Gastrocnemius medialis (tissue), 4 donors: Measurements from ENCODE around the gene SYT14. TPM values are rescaled to one million over a fixed set of nuclear protein-coding genes. Genes with fewer than 3 reads are reported as not detected.
"Not testable (repeated sequence)": the region's sequence is repeated elsewhere in the genome, so short reads cannot be mapped to it uniquely, and the experiment has no call there.

Experiments used
- ATAC-seq, 2 donors: fragments of 150-250 bp; one replicate each; pipeline ENCODE4 v1.9.1; 2016
- DNase-seq, 2 donors: peaks; one replicate each; pipeline ENCODE4 v3.0.0-alpha.2; 2019
- H3K27ac ChIP-seq, 4 donors: fragments of 200-600 bp; sonication (generic); 1 replicate in 1 of 4; 2 replicates in 3 of 4; pipeline ENCODE4 v1.5.1; 2016 to 2018; ENCODE audit warnings: mild to moderate bottlenecking in 2 of 4, moderate library complexity in 1 of 4
- H3K27me3 ChIP-seq, 3 donors: fragments of 200-600 bp; sonication (generic) in 2 of 3; 1 replicate in 1 of 3; 2 replicates in 2 of 3; pipeline versions ENCODE4 v1.5.1 to v1.6.0; 2016 to 2019; ENCODE audit warnings: mild to moderate bottlenecking in 1 of 3, moderate library complexity in 1 of 3
- H3K36me3 ChIP-seq, 2 donors: fragments of 200-600 bp; sonication (generic) in 1 of 2; one replicate each; pipeline ENCODE4 v1.5.1; 2017 to 2018
- H3K4me1 ChIP-seq, 2 donors: fragments of 200-600 bp; sonication (generic) in 1 of 2; one replicate each; pipeline ENCODE4 v1.5.1; 2016 to 2017; ENCODE audit warnings: mild to moderate bottlenecking in 2 of 2
- H3K4me3 ChIP-seq, 4 donors: fragments of 200-600 bp; sonication (generic) in 3 of 4; 1 replicate in 1 of 4; 2 replicates in 3 of 4; pipeline ENCODE4 v1.5.1; 2016 to 2019; ENCODE audit warnings: mild to moderate bottlenecking in 2 of 4
- H3K9me3 ChIP-seq, 3 donors: fragments of 200-600 bp; sonication (generic) in 2 of 3; 1 replicate in 1 of 3; 2 replicates in 2 of 3; pipeline ENCODE4 v1.5.1; 2016 to 2019
- POLR2A ChIP-seq, 2 donors: fragments of 450-650 bp; IDR thresholded peaks; one replicate each; pipeline ENCODE4 v1.6.1; 2017; ENCODE audit warnings: antibody characterized with exemption in 2 of 2, mild to moderate bottlenecking in 2 of 2, moderate library complexity in 2 of 2
- in situ Hi-C, 4 donors: fragments of 200-750 bp; cut with MboI; loops; one replicate each; pipeline versions ENCODE4 v1.15.0 to v1.8.0; 2017; ENCODE audit warnings: low sequenced_read_pairs in 4 of 4
- intact Hi-C: fragments of 100-400 bp; cut with DNase I; formaldehyde crosslinking; loops from one replicate; pipeline ENCODE4 v1.15.1; 2023; ENCODE audit warnings: low total_unique reads
- total RNA-seq, 4 donors: library from RNA; depleted of rRNA; stranded (reverse); fragments of >200 nt; gene quantifications; one replicate each; pipeline versions ENCODE4 v1.1.0 to v1.2.3, GENCODE V29; 2016
- TF ChIP-seq, protein P1 (sequence below), 5 experiments: fragments of 450-650 bp in 3 of 5; fragments of 200-600 bp in 2 of 5; sonication (generic) in 2 of 5; IDR thresholded peaks in 4 of 5; conservative IDR thresholded peaks in 1 of 5; 1 replicate in 4 of 5; 2 replicates in 1 of 5; pipeline ENCODE4 v1.5.1; 2016 to 2019; ENCODE audit warnings: antibody characterized with exemption in 5 of 5, mild to moderate bottlenecking in 3 of 5, moderate library complexity in 3 of 5

The SYT14 gene
- total RNA-seq, 4 donors from 2014 or later = 0.05 to 1.1 (median 0.11) TPM; not detected in 1

DNA sequence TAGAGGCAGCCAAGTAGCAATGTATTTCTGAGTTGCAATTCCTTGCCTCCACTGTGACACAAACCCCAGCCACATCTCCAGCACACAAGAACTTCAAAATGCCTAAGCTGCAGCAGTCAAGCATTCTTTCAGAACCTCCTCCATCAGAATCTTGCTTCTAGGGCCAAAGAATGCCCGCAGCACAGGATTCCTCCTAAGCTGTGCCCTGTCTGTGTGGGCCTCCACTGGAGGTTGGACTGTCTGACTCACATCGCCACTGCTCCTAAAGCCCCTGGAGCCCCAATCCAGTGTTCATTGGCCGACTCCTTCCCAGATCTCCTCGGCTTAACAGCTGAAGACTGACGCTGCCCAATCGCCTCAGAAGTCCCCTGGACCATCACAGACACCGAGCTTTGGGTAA lies 251.4 kb downstream of the SYT14 start:
- TF ChIP-seq, protein P1, sequence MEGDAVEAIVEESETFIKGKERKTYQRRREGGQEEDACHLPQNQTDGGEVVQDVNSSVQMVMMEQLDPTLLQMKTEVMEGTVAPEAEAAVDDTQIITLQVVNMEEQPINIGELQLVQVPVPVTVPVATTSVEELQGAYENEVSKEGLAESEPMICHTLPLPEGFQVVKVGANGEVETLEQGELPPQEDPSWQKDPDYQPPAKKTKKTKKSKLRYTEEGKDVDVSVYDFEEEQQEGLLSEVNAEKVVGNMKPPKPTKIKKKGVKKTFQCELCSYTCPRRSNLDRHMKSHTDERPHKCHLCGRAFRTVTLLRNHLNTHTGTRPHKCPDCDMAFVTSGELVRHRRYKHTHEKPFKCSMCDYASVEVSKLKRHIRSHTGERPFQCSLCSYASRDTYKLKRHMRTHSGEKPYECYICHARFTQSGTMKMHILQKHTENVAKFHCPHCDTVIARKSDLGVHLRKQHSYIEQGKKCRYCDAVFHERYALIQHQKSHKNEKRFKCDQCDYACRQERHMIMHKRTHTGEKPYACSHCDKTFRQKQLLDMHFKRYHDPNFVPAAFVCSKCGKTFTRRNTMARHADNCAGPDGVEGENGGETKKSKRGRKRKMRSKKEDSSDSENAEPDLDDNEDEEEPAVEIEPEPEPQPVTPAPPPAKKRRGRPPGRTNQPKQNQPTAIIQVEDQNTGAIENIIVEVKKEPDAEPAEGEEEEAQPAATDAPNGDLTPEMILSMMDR (IDR thresholded peaks at IDR 0.05 in 4 of 5, conservative IDR thresholded peaks at IDR 0.05 in 1 of 5) = no peak
- no peak for TF ChIP-seq POLR2A (IDR thresholded peaks at IDR 0.05)
- Histone ChIP-seq H3K4me1 (no peaks in the 10 kb centered on the region), H3K27ac (no peak overlapping the region), H3K36me3 (no peaks in the 10 kb centered on the region), H3K4me3 (no peak overlapping the region), H3K27me3 (no peaks in the 10 kb centered on the region), H3K9me3 (no peaks in the 10 kb centered on the region)
- DNase-seq (no peak), ATAC-seq (no peak)
- in situ Hi-C loops (no loop called here), intact Hi-C loops (no loop called here)

- Histone ChIP-seq H3K9me3 (no peaks in the 10 kb centered on the region), H3K4me1 (no peaks in the 10 kb centered on the region), H3K4me3 (no peak overlapping the region), H3K27ac (no peak overlapping the region), H3K36me3 (no peaks in the 10 kb centered on the region), H3K27me3 (no peaks in the 10 kb centered on the region)
- intact Hi-C loops (no loop called here), in situ Hi-C loops (no loop called here)
- DNase-seq = no peak
- TF ChIP-seq, protein P1 (IDR thresholded peaks at IDR 0.05 in 4 of 5, conservative IDR thresholded peaks at IDR 0.05 in 1 of 5) = no peak
- no peak for TF ChIP-seq POLR2A (IDR thresholded peaks at IDR 0.05)
- ATAC-seq = no peak
Measured at GRCh38 chr1:210195635-210196160, 257.7 kb downstream of the SYT14 start.

- H3K4me1 ChIP-seq, H3K9me3 ChIP-seq, H3K27me3 ChIP-seq, in situ Hi-C loops, ATAC-seq, intact Hi-C loops, H3K4me3 ChIP-seq, H3K36me3 ChIP-seq, DNase-seq, H3K27ac ChIP-seq: not testable (repeated sequence)
Measured at GRCh38 chr1:210196266-210196665, 258.2 kb downstream of the SYT14 start.

- in situ Hi-C loops = no loop called here
- TF ChIP-seq POLR2A (IDR thresholded peaks at IDR 0.05) = no peak
- TF ChIP-seq, protein P1 (IDR thresholded peaks at IDR 0.05 in 4 of 5, conservative IDR thresholded peaks at IDR 0.05 in 1 of 5) = no peak
- intact Hi-C loops = no loop called here
- no peak overlapping the region for H3K4me3 ChIP-seq
- no peak for DNase-seq
- no peaks in the 10 kb centered on the region for H3K4me1 ChIP-seq
- H3K27me3 ChIP-seq = no peaks in the 10 kb centered on the region
- H3K27ac ChIP-seq = no peak overlapping the region
- no peaks in the 10 kb centered on the region for H3K36me3 ChIP-seq
- no peak for ATAC-seq
- H3K9me3 ChIP-seq = no peaks in the 10 kb centered on the region
Measured at GRCh38 chr1:210198840-210199239, 260.8 kb downstream of the SYT14 start.

DNA sequence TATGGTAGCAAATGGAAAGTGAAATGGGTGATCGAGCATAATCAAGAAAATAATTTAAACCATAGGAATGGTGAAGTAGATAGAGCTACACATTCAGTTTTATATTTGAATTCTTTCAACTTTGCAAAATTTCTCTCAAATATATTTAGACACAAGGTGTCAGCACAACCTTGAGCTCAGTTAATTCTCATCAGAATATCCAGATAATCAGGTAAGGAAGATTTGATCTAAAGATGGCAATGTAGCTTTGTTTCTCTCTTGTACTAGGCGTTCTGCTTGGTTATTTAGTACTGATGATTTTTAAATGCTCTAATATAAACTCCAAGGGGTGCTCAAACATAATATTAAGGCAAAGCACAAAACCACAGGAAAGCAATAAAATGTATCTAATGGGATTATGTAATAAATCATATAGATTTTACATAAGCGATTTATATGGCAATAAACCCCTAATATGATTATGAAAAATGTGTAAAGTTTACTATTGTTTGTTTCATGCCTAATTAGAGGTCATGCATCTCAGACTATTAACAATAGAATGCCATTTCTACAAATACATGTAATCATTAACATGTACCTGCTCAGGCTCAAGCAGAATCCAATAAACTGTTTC lies 262.2 kb downstream of the SYT14 start:
- intact Hi-C loops = no loop called here
- H3K27ac ChIP-seq = no peak overlapping the region
- H3K4me1 ChIP-seq = no peaks in the 10 kb centered on the region
- H3K36me3 ChIP-seq = no peaks in the 10 kb centered on the region
- no peaks in the 10 kb centered on the region for H3K27me3 ChIP-seq
- no peaks in the 10 kb centered on the region for H3K9me3 ChIP-seq
- ATAC-seq (no peak), DNase-seq (no peak)
- in situ Hi-C loops = no loop called here
- TF ChIP-seq POLR2A (IDR thresholded peaks at IDR 0.05) = no peak
- TF ChIP-seq, protein P1 (IDR thresholded peaks at IDR 0.05 in 4 of 5, conservative IDR thresholded peaks at IDR 0.05 in 1 of 5) = no peak
- no peak overlapping the region for H3K4me3 ChIP-seq
